K562 (cell line): Measurements from ENCODE around the gene EEA1.
"Not testable (repeated sequence)": the region's sequence is repeated elsewhere in the genome, so short reads cannot be mapped to it uniquely, and the experiment has no call there.

Experiments used
- FOS ChIP-seq: IDR thresholded peaks from 3 replicates; pipeline ENCODE4 v1.6.1; 2011; ENCODE audit not compliant: insufficient read length; ENCODE audit errors: extremely low read depth
- NFIC ChIP-seq: fragments of 450-650 bp; IDR thresholded peaks from 2 replicates; pipeline ENCODE4 v1.6.1; 2017; ENCODE audit warnings: mild to moderate bottlenecking, inconsistent platforms
- NFYB ChIP-seq: IDR thresholded peaks from 2 replicates; pipeline ENCODE4 v1.6.1; 2011; ENCODE audit warnings: mild to moderate bottlenecking, moderate library complexity; ENCODE audit not compliant: insufficient read length; ENCODE audit errors: extremely low read depth

DNA sequence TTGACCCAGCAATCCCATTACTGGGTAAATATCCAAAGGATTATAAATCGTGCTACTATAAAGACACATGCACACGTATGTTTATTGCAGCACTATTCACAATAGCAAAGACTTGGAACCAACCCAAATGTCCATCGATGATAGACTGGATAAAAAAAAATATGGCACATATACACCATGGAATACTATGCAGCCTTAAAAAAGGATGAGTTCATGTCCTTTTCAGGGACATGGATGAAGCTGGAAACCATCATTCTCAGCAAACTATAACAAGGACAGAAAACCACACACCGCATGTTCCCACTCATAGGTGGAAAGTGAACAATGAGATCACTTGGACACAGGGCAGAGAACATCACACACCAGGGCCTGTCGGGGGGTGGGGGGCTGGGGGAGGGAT is 134.7 kb downstream of the EEA1 start:
- not testable (repeated sequence) for TF ChIP-seq NFIC, NFYB, FOS
